HG03342 (cell line): ENCODE data around the gene ABCB9.

ENCODE experiments used
- ATAC-seq: cut with Tn5 transposase; IDR thresholded peaks from one replicate; pipeline ENCODE4 v1.9.1; 2021; ENCODE audit warnings: mild to moderate bottlenecking, moderate library complexity; ENCODE audit not compliant: unreplicated experiment

ABCB9 gene

GRCh38 chr12:122982963-122983788, 16.9 kb upstream of the ABCB9 start:
- no peak for ATAC-seq

- ATAC-seq = no peak
Observed at GRCh38 chr12:122982477-122982815, 16.2 kb upstream of the ABCB9 start.

- ATAC-seq = no peak
Observed at GRCh38 chr12:122981587-122982476, 15.6 kb upstream of the ABCB9 start.

- peak; percentile 19 for ATAC-seq
Observed at GRCh38 chr12:122981036-122981471, 14.8 kb upstream of the ABCB9 start.

GRCh38 chr12:122980183-122981035, 14.1 kb upstream of the ABCB9 start, which contains the start of gene ARL6IP4:
Gene ARL6IP4 (plus strand): TSS chr12:122980681. CDS start chr12:122981140, 459 bp downstream.
- peak; percentile 45 for ATAC-seq

GRCh38 chr12:122979908-122980182, 13.6 kb upstream of the ABCB9 start:
- no peak for ATAC-seq

GRCh38 chr12:122979001-122979907, 13.0 kb upstream of the ABCB9 start:
- no peak for ATAC-seq

- no peak for ATAC-seq
Observed at GRCh38 chr12:122978507-122978955, 12.3 kb upstream of the ABCB9 start.

GRCh38 chr12:122977655-122978392, 11.6 kb upstream of the ABCB9 start:
- ATAC-seq = no peak

- ATAC-seq = no peak
Observed at GRCh38 chr12:122977153-122977552, 10.9 kb upstream of the ABCB9 start.

GRCh38 chr12:122976648-122976975, 10.3 kb upstream of the ABCB9 start:
- no peak for ATAC-seq

GRCh38 chr12:122975790-122976647, 9.8 kb upstream of the ABCB9 start:
- ATAC-seq = no peak

GRCh38 chr12:122974892-122975789, 8.9 kb upstream of the ABCB9 start, which contains the start of gene OGFOD2:
Gene OGFOD2 (plus strand): TSS chr12:122975244. CDS start chr12:122975252, 8 bp downstream.
- ATAC-seq = peak; percentile 71

- peak; percentile 75 for ATAC-seq
Observed at GRCh38 chr12:122974274-122974891, 8.1 kb upstream of the ABCB9 start.

GRCh38 chr12:122969676-122970075, 3.4 kb upstream of the ABCB9 start:
- ATAC-seq = no peak

GRCh38 chr12:122968104-122968503, 1.8 kb upstream of the ABCB9 start:
- ATAC-seq = no peak
